MV-4-11 (cell line): ENCODE results near the gene SLC39A7.

Source experiments
- DNase-seq: peaks from one replicate; lab custom pipeline; 2025; lab: John Stamatoyannopoulos, UW

Gene SLC39A7

GRCh38 chr6:33236852-33237251, 36.2 kb downstream of the SLC39A7 start:
- no peak for DNase-seq

- DNase-seq: peak; percentile 33
Observed at GRCh38 chr6:33237741-33238140, 37.1 kb downstream of the SLC39A7 start.

DNA sequence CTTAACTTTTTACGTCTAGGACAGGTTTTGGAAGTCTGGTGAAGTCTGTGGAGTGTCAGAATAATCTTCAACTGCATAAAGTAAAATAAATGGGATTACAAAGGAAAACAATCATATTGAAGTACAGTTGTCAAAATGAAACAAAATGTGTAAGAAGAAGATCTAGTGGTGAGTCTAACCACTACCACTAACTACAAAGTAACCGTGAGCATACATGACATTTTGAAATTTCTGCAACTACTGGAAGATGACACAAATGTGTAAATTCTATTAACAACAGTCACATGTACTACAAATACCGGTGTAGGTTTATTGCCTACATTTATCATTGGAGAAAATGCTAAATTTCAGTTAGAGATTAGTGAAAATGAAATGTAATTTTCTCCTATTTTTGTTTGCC, 41.3 kb downstream of the SLC39A7 start:
- peak; percentile 26 for DNase-seq

GRCh38 chr6:33243476-33243875, 42.8 kb downstream of the SLC39A7 start:
- DNase-seq: no peak

DNA sequence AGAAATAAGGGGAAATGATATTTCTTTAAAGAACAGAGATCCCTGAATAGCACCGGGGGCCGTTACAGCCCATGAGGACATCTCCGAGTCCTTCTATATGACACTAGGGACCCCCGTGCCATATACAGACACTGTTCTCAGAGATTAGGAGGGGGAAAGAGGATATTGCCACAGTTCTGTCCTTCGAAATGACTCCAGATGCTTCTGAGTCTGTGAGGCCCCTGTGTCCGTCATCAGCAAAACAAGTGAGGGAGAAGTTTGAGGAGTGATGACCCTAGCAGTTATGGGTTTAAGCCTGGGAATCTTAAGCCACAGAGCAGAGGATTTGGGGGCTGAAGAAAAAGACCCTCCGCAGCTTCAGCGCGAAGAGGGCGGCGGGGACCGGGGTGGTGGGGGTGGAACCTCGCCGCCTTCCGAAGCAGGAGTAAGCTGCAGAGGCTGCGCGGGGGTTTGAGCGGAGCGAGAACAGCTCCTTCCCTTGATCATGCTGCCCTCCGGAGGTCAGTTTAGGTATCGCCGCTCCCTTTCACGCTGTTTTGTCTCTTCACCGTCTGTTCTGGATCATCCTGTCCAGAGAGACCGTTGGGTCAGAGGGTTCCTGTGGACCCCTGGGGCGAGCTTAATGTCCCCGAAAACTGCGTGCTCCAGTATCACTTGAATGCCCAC, 47.4 kb downstream of the SLC39A7 start:
- peak; percentile 76 for DNase-seq

GRCh38 chr6:33248643-33248931, 47.9 kb downstream of the SLC39A7 start:
- DNase-seq: no peak

GRCh38 chr6:33248932-33249731, 48.5 kb downstream of the SLC39A7 start:
- peak; percentile 99 for DNase-seq

GRCh38 chr6:33249732-33250630, 49.3 kb downstream of the SLC39A7 start:
- no peak for DNase-seq

DNA sequence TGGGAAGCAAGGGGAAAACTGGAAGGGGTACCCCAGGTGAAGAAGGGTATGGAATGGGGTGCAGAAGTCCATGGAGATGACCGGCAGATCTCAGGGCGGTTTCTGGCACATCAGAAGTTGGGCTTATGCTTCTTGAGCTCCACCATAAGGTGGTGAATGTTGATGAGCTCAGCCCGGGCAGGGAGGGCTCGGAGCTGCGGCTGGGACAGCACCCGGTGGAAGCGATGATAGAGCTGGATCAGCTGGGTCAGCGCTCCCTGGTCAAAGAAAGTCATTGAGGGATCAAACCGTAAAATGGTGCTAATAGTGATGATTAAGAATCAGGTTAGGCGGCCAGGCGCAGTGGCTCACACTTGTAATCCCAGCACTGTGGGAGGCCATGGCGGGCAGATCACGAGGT, 50.1 kb downstream of the SLC39A7 start:
- no peak for DNase-seq

- DNase-seq: no peak
Observed at GRCh38 chr6:33251395-33252012, 50.8 kb downstream of the SLC39A7 start.

DNA sequence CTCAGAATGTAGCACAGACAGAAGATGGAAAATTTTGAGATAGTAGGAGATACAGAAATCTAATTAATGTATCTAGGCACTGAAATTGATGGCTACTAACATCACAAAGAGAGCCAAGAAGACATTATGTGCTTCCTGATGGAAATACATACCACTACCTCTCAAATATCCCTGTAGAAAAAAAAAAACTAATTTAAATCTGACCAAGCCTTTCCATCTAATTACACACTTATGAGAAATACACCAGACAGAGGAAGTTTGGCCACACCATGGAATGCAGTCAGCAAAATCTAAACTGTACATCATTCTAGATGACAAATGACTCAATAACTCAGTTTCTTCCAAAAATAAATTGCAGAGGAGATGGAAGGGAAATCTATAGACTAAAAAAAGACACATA, 52.1 kb downstream of the SLC39A7 start:
- DNase-seq: no peak
